Activated naive CD8-positive, alpha-beta T cell treated with anti-CD3 and anti-CD28 coated beads, Interleukin-2, amount 50 U/mL, for 16 hours (primary cell): ENCODE measurements around the gene PPCDC.

ENCODE experiments used
- DNase-seq: peaks from one replicate; pipeline ENCODE4 v3.0.0-alpha.2; 2020; ENCODE audit warnings: low read depth, low spot score

Gene PPCDC

DNA sequence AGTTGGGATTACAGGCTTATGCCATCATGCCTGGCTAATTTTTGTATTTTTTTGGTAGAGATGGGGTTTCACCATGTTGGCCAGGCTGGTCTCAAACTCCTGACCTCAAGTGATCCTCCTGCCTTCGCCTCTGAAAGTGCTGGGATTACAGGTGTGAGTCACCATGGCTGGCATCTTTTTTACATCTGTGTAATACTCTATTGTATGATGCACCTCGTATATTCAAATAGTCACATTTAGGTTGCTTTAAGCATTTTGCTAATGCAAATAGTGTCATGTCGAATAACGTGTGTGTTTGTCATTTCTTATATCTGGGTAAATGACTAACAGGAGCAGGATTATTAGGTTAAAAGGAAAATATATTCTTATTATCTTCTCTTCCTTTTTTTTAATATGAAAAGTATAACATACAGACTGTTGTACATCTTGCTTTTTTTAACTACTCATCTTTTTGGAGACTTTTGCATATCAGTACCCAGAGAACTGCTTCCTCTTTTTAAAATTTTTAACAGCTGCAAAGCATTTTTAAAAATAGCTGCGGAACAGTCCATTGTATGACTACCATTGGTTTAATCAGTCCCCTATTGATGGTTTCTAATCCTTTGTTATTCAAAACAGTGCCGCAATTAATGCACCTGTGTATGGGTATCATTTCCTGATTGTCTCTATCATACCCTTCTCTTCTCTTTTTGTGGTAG lies 14.6 kb upstream of the PPCDC start:
- no peak for DNase-seq

DNA sequence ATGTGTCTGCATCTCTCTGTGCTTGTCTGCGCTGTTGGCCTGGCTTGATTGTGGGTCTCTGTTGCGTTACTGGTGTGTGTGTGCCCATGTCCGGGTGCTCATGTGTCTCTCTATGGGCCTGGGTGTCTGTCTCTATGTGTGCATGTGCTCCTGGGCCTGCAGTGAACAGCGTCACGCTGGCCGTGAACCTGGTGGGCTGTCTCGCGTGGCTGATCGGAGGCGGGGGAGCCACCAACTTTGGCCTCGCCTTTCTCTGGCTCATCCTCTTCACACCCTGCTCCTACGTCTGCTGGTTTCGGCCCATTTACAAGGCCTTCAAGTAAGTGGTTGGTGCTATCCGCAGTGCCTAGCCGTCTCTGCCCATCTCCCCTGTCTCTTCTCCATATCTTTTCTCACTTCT lies 7.0 kb upstream of the PPCDC start:
- no peak for DNase-seq

DNA sequence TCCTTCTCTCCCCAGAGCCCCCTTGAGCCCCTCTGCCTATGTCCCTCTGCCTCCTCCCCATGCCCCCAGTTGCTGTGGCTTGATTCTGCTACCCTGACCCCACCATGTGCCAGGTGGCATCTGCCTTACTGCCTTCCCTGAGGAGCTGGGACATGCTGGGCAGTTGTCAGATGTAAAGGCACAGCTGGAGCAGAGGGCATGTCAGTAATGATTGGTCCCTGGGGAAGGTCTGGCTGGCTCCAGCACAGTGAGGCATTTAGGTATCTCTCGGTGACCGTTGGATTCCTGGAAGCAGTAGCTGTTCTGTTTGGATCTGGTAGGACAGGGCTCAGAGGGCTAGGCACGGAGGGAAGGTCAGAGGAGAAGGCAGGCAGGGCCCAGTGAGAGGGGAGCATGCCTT lies 3.5 kb upstream of the PPCDC start:
- DNase-seq: no peak

DNA sequence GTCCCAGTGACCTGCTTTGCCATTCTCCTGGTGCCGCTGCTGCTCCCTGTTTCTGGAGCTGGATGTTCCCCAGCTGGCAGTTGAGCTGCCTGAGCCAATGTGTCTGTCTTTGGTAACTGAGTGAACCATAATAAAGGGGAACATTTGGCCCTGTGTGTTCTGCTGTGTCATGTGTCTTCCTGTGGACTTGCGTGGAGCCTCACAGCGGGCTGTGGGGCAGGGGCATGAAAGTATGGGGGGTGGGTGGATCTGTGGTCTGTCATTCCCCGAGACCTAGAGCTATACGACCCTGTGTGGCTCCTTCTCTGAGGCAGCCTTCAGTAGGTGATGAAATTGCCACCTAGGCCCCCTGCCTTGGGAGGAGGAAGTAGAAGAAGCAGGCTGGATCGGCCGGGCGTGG lies 2.0 kb upstream of the PPCDC start:
- no peak for DNase-seq

DNA sequence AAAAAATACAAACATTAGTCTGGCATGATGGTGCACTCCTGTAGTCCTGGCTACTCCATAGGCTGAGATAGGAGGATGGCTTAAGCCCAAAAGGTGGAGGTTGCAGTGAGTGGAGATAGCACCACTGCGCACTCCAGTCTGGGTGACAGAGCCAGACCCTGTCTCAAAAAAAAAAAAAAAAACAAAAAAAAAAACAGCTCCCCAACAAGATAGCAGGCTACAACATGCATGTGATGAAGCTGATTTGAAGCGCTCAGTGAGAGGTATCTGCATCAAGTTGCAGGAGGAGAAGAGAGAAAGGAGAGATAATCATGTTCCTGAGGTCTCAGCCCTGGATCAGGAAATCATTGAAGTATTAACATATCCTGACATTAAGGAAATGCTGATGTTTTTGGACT lies 608 bp upstream of the PPCDC start:
- DNase-seq: no peak

DNA sequence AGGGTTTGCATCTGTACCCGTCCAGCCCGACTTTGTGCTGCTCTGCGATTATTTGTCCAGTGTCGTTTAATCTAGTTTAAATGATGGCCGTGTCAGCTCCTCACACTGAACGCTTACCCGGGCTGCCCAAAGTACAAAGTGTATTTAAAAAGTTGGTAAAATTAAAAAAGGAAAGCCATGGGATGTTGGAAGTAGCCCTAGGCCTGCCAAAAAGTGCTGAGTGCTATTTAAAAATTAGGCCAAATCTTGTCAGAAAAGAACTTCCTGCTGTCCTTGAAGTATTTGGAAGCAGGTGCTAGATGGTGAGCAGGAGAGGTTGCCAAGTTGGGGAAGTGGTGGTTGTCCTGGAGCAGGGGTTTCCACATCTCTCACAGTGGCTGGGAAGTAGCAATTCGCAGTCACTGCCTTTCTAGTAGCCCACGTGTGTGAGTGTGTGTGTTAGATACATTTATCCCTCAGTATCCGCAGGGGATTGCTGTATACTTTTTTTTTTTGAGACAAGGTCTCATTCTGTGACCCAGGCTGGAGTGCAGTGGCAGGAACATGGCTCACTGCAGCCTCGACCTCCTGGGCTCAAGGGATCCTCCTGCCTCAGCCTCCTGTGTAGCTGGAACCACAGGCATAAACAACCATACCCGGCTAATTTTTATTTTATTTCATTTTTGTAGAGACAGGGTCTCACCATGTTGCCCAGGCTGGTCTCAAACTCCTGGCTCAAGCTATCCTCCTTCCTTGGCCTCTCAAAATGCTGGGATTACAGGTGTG lies 664 bp downstream of the PPCDC start:
- DNase-seq: no peak

DNA sequence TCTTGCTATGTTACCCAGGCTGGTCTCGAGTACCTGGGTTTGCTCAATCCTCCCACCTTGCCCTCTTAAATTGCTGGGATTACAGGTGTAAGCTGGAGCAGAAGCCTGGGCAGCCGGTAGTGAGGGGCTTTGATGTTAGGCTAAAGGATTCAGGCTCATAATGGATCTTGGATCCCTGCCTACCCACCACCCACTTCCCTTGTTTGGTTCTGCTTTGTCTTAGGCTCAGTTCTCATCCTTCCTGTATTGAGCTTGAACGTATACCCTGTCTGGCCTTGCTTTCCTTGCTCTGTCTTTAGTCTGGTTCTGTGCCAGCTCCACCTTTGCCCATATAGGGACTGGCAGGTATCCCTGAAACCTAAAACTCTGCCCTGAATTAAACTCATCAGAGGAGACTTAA lies 1.7 kb downstream of the PPCDC start:
- no peak for DNase-seq

DNA sequence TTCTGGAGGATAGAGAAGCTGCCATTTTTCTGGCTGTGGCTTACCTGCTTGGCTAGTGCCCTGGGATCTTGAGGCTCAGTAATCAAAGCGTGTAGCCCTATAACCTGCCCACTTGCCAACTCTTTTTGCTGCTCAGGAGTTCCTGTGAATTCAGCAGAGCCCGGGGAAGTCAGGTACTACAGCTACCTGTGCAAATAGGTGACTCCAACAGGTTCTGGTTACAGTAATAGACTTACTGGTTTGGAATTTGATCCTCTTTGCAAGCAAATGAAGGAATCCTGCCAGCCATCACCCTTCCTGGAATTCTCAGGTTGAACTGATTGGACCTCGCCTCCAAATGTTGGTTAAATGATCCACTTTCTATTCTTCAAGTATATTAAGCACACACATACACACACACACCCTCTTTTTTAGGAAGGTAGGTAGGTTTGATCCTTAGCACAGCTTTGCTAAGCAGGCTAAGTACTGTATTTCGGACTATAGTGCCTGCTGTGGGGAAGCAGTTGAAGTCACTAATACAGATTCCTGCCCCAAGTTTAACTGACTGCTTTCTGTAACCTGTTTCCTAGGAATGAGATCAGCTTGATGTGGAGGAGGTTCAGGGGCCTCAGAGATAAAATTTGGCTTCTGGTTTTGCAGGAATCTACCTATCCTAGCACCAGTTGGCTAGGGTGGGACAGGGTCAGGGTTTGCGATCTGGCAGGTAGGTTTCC lies 2.3 kb downstream of the PPCDC start:
- DNase-seq: no peak

DNA sequence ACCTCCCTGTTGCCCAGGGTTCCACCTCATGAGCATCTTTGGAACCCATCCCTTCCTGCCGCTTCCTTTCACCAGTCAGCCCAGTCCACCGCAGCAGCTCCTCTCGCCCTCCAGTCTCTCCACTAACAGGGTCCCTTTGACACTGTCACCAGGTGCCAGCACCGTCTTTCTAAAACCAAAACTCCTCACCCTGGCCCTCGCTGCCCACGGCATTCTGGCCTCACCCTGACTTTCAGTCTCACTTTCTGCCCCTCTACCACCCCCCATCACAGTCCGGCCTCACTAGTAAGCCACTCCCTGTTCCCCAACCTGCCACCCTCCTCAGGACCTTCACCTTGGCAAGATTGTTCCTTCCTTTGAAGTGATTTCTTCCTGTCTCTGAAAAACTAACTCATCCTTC lies 4.2 kb downstream of the PPCDC start:
- no peak for DNase-seq

DNA sequence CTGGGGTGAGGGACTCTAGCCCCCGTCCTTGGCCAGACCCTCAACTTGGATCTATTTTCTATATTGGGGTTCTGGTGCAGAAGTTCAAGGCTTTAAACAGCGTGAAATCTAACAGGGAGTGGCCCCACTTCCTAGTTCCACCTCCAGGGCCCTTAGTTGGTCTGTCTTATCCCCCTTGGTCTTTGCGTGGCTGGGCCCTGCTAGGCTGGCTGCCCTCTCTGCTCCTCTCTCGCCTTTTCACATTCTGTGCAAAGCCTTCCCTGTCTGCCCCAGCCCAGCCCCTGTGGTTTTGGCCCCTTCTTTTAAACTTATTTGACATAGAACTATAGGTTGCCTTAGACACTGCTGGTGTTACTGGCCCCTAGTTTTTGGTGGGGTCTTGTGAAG lies 5.6 kb downstream of the PPCDC start:
- DNase-seq: no peak

DNA sequence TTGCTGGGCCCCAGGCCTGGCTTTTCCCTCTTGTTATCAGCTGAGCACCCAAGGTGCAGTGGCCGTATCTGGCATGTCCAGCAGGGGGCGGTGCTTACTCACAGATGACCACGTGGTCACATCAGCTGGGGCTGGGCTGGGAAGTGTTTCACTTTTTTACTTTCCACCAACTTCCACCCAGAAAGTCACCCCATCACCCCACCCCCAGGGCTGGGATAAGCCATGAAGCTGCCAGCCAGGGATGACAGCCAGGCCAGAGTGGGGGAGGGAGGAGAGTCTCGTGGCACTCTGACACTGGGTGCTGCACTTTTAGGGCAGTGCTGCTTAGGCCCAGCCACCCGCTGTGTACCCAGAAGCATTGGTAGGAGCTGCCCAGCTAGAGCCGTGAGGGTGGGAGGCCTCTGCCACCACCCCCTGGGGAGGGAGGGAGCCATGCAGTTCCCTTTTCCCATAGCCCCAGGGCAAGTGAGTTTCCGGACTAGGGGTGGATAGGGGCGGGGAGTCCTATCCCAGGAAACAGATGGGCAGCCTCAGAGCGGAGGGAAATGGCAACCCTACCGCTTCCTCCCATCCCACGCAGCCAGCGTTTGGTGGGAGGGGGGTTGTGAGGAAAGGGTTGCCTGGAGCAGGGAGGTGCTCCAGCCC lies 6.1 kb downstream of the PPCDC start:
- peak; percentile 77 for DNase-seq

DNA sequence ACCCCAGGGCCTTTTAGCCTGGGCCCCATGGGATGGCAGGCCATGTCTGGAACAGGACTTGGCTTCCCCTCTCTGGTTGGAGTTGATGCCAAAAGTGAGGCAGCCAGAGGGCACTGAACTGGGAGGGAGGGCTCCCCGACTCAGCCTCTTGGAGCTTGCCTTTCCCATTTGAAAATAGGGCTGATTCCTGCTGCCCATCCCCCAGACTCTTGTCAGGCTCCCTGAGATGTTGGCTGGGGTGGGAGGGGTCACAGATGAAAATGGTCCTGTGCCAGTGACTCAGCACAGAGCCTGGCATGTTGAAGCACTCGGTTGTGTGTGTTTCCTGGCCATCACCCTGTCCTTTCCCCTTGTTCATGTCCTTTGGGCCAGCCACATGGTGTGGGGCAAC lies 6.6 kb downstream of the PPCDC start:
- no peak for DNase-seq

DNA sequence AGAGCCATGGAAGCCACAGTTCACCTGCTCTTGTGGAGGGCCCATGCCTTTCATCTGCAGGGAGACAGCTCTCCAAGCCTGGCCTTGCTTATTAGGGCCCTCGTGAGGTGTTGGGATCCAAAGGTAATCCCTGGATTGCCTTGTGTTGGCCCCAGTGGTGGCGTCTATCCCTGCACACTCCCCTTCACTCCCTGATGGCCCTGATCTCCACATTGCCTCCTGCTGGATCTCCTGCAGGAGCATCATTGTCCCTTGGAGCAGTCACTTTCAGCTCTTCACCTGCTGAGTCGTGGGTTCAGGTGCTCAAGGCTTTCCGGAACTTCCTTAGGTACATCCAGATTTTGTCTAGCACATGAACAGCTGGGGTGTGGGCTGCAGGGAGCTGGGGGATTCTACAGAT lies 7.0 kb downstream of the PPCDC start:
- DNase-seq: no peak

DNA sequence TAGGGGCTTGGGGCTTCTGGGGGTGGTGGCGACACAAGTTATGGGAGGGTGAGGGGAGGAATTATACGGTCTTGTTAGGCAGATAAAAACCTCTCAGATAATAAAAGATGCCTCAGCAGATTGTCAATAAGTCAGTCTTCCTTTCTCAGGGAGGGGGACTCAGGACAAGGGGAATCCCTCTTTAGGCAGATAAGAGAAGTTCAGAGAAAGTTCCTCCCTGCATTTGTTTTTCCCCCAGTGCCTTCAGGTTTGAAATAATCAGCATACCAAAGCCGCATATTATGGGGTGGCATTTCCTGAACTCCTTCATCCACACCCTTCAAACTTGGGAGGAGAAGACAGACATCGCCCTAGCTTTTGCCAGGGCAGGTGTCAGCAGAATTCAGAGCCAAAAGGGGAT lies 8.5 kb downstream of the PPCDC start:
- DNase-seq: no peak

DNA sequence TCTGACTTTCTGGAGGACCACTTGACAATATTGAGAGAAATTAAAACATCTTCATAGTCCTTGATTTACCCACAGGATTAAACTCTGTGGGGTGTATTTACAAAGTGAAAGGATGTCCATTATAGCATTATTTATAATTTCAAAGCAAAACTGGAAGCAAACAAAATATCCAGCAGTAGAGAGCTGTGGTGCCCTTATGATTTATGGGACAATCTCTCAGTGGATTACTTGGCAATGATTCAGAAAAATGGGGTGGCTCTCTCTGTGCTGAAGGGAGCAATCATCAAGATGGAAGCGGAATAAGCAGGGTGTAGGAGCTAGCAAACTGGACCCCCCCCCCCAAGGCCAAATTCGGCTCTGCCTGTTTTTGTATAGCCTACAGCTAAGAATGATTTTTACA lies 9.0 kb downstream of the PPCDC start:
- no peak for DNase-seq

DNA sequence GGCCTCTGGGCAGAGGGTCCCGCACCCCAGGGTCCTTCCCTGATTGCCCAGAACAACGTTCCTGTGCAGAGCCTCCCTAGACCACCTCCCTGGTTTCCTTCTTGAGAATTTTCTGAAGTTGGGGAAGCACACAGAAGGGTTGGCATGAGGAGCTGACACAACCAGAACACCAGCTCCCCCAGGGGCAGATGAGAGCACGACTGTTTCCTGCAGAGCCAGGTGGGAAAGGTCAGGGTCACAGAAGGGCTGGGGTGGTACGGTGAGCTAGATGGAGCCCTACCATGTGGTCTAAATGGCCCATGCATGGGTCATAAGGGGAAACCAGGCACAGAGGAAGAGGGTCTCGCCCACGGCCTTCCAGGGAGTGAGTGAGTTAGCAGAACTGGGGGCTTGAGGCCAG lies 10.4 kb downstream of the PPCDC start:
- no peak for DNase-seq

DNA sequence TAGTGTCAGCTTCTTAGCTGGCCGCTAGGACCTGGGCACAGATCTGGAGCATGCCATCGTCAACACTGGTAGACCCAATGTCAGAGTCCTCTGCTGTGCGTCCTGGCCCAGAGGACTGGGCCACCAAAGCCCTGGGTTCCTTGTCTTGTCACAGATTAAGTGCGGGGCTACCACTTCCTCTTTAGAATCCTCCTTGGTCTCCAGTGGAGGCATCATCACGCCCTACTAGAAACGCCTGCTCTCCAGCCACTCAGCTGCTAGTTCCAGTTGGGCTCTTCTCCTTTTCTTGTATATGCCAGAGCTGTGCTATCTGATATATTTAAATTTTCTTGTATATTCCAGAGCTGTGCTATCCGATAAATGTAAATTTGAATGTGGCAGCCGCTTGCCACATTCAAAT lies 11.2 kb downstream of the PPCDC start:
- no peak for DNase-seq

DNA sequence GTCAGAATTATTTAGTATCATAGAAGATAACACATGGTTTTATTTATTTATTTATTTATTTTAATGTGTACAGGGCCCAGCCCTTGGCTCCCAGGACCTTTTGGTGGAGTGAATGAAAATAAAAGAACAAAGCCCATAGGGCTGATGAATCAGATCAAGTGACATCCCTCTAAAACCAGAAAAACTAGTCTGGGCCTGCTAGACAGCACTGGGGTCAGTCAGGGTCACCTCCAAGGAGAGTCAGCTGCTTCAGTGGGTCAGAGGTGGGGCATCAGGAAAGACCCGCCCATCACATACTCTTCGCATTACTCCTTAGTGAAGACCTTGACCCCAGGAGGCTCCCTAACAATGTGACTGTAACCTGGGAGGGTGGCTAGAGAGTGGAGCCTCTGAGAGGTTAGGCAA lies 12.8 kb downstream of the PPCDC start:
- no peak for DNase-seq

DNA sequence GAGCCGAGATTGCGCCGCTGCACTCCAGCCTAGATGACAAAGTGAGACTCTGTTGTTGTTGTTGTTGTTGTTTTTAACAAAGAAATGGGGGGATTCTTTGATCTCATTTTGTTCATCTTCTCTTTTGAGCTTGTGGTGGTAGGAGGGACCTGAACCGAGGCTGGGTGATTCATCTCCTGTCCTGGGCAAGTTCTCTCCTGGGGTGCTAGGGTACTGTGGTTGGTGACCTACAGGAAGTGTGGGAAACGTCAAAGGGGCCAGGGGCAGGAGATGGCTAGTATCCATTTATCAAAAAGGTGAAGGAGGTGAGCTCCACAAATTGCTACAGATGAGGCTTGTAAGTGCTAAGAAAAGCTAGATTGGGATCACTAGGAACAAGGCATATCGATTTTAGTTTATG lies 14.3 kb downstream of the PPCDC start:
- DNase-seq: no peak

DNA sequence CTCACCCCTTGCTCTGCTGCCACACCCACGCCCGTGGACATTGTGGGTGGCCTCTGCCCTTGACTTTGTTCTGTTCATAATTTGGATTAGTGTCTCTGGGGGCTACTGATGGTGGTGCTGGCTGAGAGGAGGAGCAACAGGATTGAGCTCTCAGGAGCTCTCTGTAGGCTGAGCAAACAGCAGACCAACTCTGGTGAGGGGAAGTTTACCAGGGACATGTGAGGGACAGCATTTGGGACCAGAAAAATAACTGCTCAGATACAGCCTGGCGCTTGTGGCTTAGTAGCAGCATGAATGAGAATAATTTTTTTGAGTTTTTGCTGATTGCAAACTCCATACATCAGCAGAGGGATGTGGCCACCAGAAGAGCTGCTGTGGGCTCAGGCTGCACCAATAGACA lies 14.8 kb downstream of the PPCDC start:
- DNase-seq: no peak

DNA sequence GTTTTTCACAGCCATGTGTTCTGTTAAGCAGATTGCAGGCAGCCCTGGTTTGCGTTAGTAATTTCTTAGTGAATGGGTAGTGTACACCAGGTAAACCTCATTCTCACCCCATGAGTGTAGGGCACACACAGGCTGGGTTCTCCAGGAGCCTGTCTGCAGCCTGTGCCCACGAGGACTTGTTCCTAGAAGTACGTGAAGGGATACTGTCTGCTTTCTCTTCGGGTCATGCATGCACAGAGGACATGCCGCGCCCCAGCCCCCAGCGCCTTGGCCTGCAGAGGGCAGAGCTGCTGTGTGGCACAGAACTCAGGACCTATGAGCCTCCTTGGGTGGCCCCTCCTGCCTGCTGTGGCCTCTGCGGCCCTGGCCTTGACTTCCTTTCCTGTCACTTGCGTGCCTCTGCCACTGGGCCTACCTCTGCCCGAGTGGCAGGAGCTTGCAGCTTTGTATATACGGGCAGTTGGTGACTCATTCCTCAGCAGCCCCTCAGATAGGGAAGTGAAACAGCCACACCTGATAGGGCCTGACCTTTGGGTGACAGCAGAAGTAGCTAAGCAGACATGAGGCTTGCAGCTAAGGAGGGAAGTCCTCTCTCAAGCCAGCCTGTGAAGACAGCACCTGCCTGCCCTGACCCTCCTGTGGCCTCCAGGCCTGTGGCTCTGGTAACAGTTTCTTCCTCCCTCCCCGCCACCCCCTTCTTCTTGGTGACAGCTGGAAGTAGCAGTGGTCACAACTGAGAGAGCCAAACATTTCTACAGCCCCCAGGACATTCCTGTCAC lies 19.5 kb downstream of the PPCDC start:
- DNase-seq: no peak
